H1 (cell line): ENCODE results near the gene PDZRN4. TPM values are rescaled to one million over a fixed set of nuclear protein-coding genes. Genes with fewer than 3 reads are reported as not detected.

ENCODE experiments used
- BACH1 ChIP-seq: IDR thresholded peaks from 2 replicates; pipeline ENCODE4 v1.6.1; 2012; ENCODE audit warnings: low read length, improper control_type of control experiment
- BRCA1 ChIP-seq: IDR thresholded peaks from 2 replicates; pipeline ENCODE4 v1.6.1; 2012; ENCODE audit warnings: low read depth, low read length, improper control_type of control experiment
- CBX8 ChIP-seq: fragments of 300-800, 300-1000 bp; sonication (generic); IDR thresholded peaks from 2 replicates; pipeline ENCODE4 v1.7.1; 2016; ENCODE audit warnings: low read depth, low read length, borderline replicate concordance
- CEBPB ChIP-seq: IDR thresholded peaks from 2 replicates; pipeline ENCODE4 v1.6.1; 2012; ENCODE audit warnings: low read depth, low read length
- KDM4A ChIP-seq: IDR thresholded peaks from one replicate; pipeline ENCODE4 v1.7.1; 2012; ENCODE audit warnings: low read depth, mild to moderate bottlenecking, moderate library complexity, low read length, inconsistent platforms; ENCODE audit not compliant: severe bottlenecking
- KDM5A ChIP-seq: fragments of 200-600 bp; IDR thresholded peaks from 2 replicates; pipeline ENCODE4 v1.7.1; 2012; ENCODE audit warnings: mild to moderate bottlenecking, low read length, inconsistent platforms, mixed read lengths
- SIN3A ChIP-seq, 2 experiments: IDR thresholded peaks in 1 of 2; conservative IDR thresholded peaks in 1 of 2; 2 replicates each; pipeline ENCODE4 v1.6.1; 2011 to 2012; ENCODE audit warnings: low read length in 2 of 2, improper control_type of control experiment in 1 of 2, low read depth in 1 of 2, mild to moderate bottlenecking in 1 of 2
- TAF1 ChIP-seq: IDR thresholded peaks from 2 replicates; pipeline ENCODE4 v1.6.1; 2011; ENCODE audit warnings: mild to moderate bottlenecking, low read depth, low read length
- TBP ChIP-seq: IDR thresholded peaks from 2 replicates; pipeline ENCODE4 v1.6.1; 2011; ENCODE audit warnings: low read depth, low read length, improper control_type of control experiment
- polyA plus RNA-seq, 7 experiments: library from polyadenylated mRNA; depleted of rRNA in 3 of 7; stranded (reverse) in 5 of 7; unstranded in 2 of 7; fragments of >200 nt in 5 of 7; fragments of 200-250 nt in 2 of 7; gene quantifications; 1 replicate in 5 of 7; 2 replicates in 1 of 7; 4 replicates in 1 of 7; pipeline versions ENCODE4 v1.2.1 to v1.2.3, GENCODE V29; 2011 to 2013; ENCODE audit warnings: missing spikeins in 2 of 7, mixed read lengths in 2 of 7
- total RNA-seq: library from RNA; stranded (reverse); fragmentation: NEBNext Ultra II Directional; extraction: Animal tissue kit (Norgen Biotek cat#: 25700); gene quantifications from 2 replicates; pipeline ENCODE4 v1.2.1, GENCODE V29; 2021
- TF ChIP-seq, protein P1 (sequence below): IDR thresholded peaks from 2 replicates; pipeline ENCODE4 v1.6.1; 2011; ENCODE audit warnings: low read length, improper control_type of control experiment

Gene PDZRN4
- total and polyA plus RNA-seq, 2 of the 8 experiments (the other 6 are each of a cell fraction or from before 2014, with no cell fraction given), result not detected

DNA sequence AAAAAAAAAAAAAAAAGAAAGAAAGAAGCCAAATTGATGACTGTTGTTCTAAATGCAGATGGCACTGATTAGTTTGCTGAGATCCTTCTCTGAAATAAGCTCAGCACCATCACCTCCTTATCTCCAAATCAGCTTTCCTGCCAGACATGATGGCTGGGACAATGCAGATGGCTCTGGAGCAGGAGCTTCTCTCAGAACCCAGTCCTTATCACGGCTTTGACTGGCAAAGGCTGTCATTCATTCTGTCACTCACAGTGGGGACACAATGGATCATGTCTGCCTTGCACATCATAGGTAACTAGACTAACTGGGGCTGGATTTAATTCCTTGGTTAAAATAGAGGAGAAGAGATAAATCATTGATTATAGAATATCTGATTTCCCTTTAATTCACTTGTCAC lies 146.3 kb downstream of the PDZRN4 start (continued):
- TF ChIP-seq SIN3A (conservative IDR thresholded peaks at IDR 0.05 in 1 of 2, IDR thresholded peaks at IDR 0.05 in 1 of 2; ENCODE audit: low read depth in 1 of 2, low read length in 2 of 2) (no peak), CBX8 (no peak), TAF1 (no peak), BACH1 (no peak), CEBPB (no peak), KDM5A (no peak), KDM4A (no peak), BRCA1 (no peak), TBP (no peak)
- TF ChIP-seq, protein P1, sequence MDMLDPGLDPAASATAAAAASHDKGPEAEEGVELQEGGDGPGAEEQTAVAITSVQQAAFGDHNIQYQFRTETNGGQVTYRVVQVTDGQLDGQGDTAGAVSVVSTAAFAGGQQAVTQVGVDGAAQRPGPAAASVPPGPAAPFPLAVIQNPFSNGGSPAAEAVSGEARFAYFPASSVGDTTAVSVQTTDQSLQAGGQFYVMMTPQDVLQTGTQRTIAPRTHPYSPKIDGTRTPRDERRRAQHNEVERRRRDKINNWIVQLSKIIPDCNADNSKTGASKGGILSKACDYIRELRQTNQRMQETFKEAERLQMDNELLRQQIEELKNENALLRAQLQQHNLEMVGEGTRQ, result no peak
